K562 (cell line): Measurements from ENCODE around the gene NRCAM. TPM values are rescaled to one million over a fixed set of nuclear protein-coding genes. Genes with fewer than 3 reads are reported as not detected.

ENCODE experiments used
- ATAC-seq: fragments of 200-7000 bp; cut with Tn5 transposase; 3 replicates; pipeline ENCODE4 v1.9.1; 2020; ENCODE audit warnings: moderate library complexity
- BruUV-seq: library from RNA; stranded (reverse); fragments of 400-500 nt; replicated peaks from 2 replicates; lab custom pipeline; 2021; lab: Mats Ljungman, UMichigan
- CTCF ChIA-PET: fragments of 300-600 bp; formaldehyde crosslinking; extraction: SDS; loops from one replicate; lab custom pipeline; 2021; ENCODE audit warnings: low intra/inter-chr PET ratio; lab: Yijun Ruan, JAX
- POLR2A ChIA-PET: fragments of 300-600, 350-650 bp; sonication (Branson Sonifier 250); formaldehyde crosslinking; extraction: SDS; loops from one replicate; lab custom pipeline; 2021; ENCODE audit warnings: antibody characterized with exemption, inconsistent platforms; lab: Yijun Ruan, JAX
- DNase-seq, 4 experiments: peaks; one replicate each; pipeline versions ENCODE4 v3.0.0 to v3.0.0-alpha.2; 2011 to 2018; ENCODE audit warnings: low spot score in 3 of 4, mixed read lengths in 3 of 4; ENCODE audit errors: extremely low read depth in 1 of 4
- FAIRE-seq: peaks from 2 replicates; lab custom pipeline; 2011; peaks lifted over from hg19 to GRCh38; lab: Jason Lieb, UNC
- H2AFZ ChIP-seq: 2 replicates; pipeline ENCODE4 v1.6.0; 2011; ENCODE audit warnings: low read depth, low read length, control low read depth, inconsistent platforms
- H3K27ac ChIP-seq: fragments of 200-600 bp; 3 replicates; pipeline ENCODE4 v1.8.0; 2011; ENCODE audit warnings: low read depth, mild to moderate bottlenecking, control low read depth, inconsistent platforms, low read length, moderate library complexity, mixed read lengths; ENCODE audit errors: extremely low read depth
- H3K27me3 ChIP-seq, 2 experiments: fragments of 300-600 bp in 1 of 2; 2 replicates in 1 of 2; 3 replicates in 1 of 2; pipeline versions ENCODE4 v1.6.0 to v1.8.0; 2011; ENCODE audit warnings: inconsistent platforms in 2 of 2, low read length in 2 of 2, mild to moderate bottlenecking in 1 of 2, mixed read lengths in 1 of 2, moderate library complexity in 1 of 2; ENCODE audit not compliant: control insufficient read depth in 2 of 2, insufficient read depth in 2 of 2
- H3K36me3 ChIP-seq: fragments of 300-600 bp; 3 replicates; pipeline ENCODE4 v1.8.0; 2011; ENCODE audit warnings: mild to moderate bottlenecking, low read length, inconsistent platforms; ENCODE audit not compliant: control insufficient read depth, insufficient read depth
- H3K4me1 ChIP-seq, 2 experiments: fragments of 200-600 bp in 1 of 2; replicated peaks in 1 of 2; 2 replicates in 1 of 2; 3 replicates in 1 of 2; pipeline versions ENCODE4 v1.5.1 to v1.8.0; 2011; ENCODE audit warnings: inconsistent platforms in 2 of 2, low read length in 2 of 2, mild to moderate bottlenecking in 1 of 2, mixed read lengths in 1 of 2, moderate library complexity in 1 of 2; ENCODE audit not compliant: control insufficient read depth in 2 of 2, insufficient read depth in 2 of 2
- H3K4me2 ChIP-seq: 2 replicates; pipeline ENCODE4 v1.6.1; 2011; ENCODE audit warnings: low read length, control low read depth, inconsistent platforms, mixed read lengths; ENCODE audit not compliant: insufficient read depth
- H3K4me3 ChIP-seq: fragments of 200-600 bp; sonication (generic), shearing (Covaris generic); 2 replicates; pipeline ENCODE4 v1.5.1; 2016; ENCODE audit warnings: control low read depth, inconsistent platforms
- H3K79me2 ChIP-seq: fragments of 200-600 bp; 3 replicates; pipeline ENCODE4 v1.8.0; 2011; ENCODE audit warnings: low read length, inconsistent platforms; ENCODE audit not compliant: control insufficient read depth, insufficient read depth
- H3K9ac ChIP-seq, 2 experiments: 2 replicates each; pipeline versions ENCODE4 v1.6.0 to v1.6.1; 2011; ENCODE audit warnings: low read depth in 2 of 2, low read length in 2 of 2, control low read depth in 1 of 2, inconsistent platforms in 1 of 2, mild to moderate bottlenecking in 1 of 2, mixed read lengths in 1 of 2; ENCODE audit not compliant: insufficient read depth in 1 of 2
- H3K9me1 ChIP-seq: one replicate; pipeline ENCODE4 v1.6.0; 2011; ENCODE audit warnings: inconsistent platforms, mild to moderate bottlenecking, low read length, moderate library complexity; ENCODE audit not compliant: control insufficient read depth, insufficient read depth
- H3K9me3 ChIP-seq: replicated peaks from 2 replicates; pipeline ENCODE4 v1.5.1; 2011; ENCODE audit warnings: low read depth, low read length, inconsistent platforms; ENCODE audit not compliant: control insufficient read depth, insufficient read depth
- H4K20me1 ChIP-seq: replicated peaks from 2 replicates; pipeline ENCODE4 v1.6.1; 2011; ENCODE audit warnings: low read length, inconsistent platforms, mixed read lengths; ENCODE audit not compliant: control insufficient read depth, insufficient read depth
- ATF3 ChIP-seq, 2 experiments: fragments of 450-650 bp in 1 of 2; sonication (generic) in 1 of 2; formaldehyde crosslinking in 1 of 2; IDR thresholded peaks in 1 of 2; conservative IDR thresholded peaks in 1 of 2; 2 replicates each; pipeline versions ENCODE4 v1.6.1 to v1.8.1; 2016 to 2023; ENCODE audit warnings: mild to moderate bottlenecking in 2 of 2, moderate library complexity in 2 of 2, inconsistent platforms in 1 of 2, missing genetic modification reagents in 1 of 2
- EGR1 ChIP-seq: fragments of 450-650 bp; conservative IDR thresholded peaks from 2 replicates; pipeline ENCODE4 v1.6.1; 2017; ENCODE audit warnings: mild to moderate bottlenecking
- EP300 ChIP-seq: IDR thresholded peaks from 2 replicates; pipeline ENCODE4 v1.6.1; 2012; ENCODE audit warnings: low read length, improper control_type of control experiment
- ETS1 ChIP-seq: conservative IDR thresholded peaks from 2 replicates; pipeline ENCODE4 v1.6.1; 2011; ENCODE audit warnings: low read depth, mild to moderate bottlenecking, low read length; ENCODE audit not compliant: control insufficient read depth
- FOXK1 ChIP-seq: sonication (generic); formaldehyde crosslinking; IDR thresholded peaks from 2 replicates; pipeline ENCODE4 v1.8.0; 2022; ENCODE audit warnings: missing genetic modification reagents, mild to moderate bottlenecking, borderline replicate concordance
- JUND ChIP-seq, 2 experiments: IDR thresholded peaks; 2 replicates in 1 of 2; 3 replicates in 1 of 2; pipeline ENCODE4 v1.6.1; 2011; ENCODE audit warnings: borderline replicate concordance in 2 of 2, low read depth in 2 of 2, low read length in 2 of 2, improper control_type of control experiment in 1 of 2, missing biosample characterization in 1 of 2, missing genetic modification characterization in 1 of 2, missing genetic modification reagents in 1 of 2
- WGBS: fragments of 100-300 bp; shearing (Covaris generic); methylation state at CpG from one replicate; pipeline ENCODE4 v1.1.6; 2016; ENCODE audit warnings: low coverage, mixed read lengths; ENCODE audit not compliant: insufficient coverage; ENCODE audit errors: missing lambda C conversion rate; 5-methylcytosine and 5-hydroxymethylcytosine counted together
- in situ Hi-C: fragments of 300-500 bp; cut with MboI; formaldehyde crosslinking; loops from 4 replicates; pipeline ENCODE4 v1.15.0; 2018; ENCODE audit warnings: inconsistent platforms, mixed read lengths
- intact Hi-C: fragments of 100-400 bp; cut with micrococcal nuclease; formaldehyde crosslinking; loops from 2 replicates; pipeline ENCODE4 v1.14.2; 2022
- polyA plus RNA-seq, 8 experiments: library from polyadenylated mRNA; depleted of rRNA in 4 of 8; stranded (reverse) in 5 of 8; unstranded in 3 of 8; fragments of >200 nt; fragmentation: Nextera tagmentation in 2 of 8; fragmentation: Illumina TruSeq in 1 of 8; extraction: Ambion mirVana in 2 of 8; extraction: Trizol in 1 of 8; gene quantifications; 2 replicates each; pipeline versions ENCODE4 v1.2.1 to v1.2.3, GENCODE V29; 2011 to 2014; ENCODE audit warnings: inconsistent platforms in 1 of 8, missing spikeins in 1 of 8
- total RNA-seq, 7 experiments: library from RNA; depleted of rRNA in 6 of 7; stranded (reverse); fragments of >200 nt in 6 of 7; fragmentation: Illumina TruSeq in 2 of 7; extraction: Trizol in 2 of 7; gene quantifications; 2 replicates each; pipeline versions ENCODE4 v1.2.1 to v1.2.3, GENCODE V29; 2011 to 2021; ENCODE audit warnings: low replicate concordance in 1 of 7

The NRCAM gene
- total and polyA plus RNA-seq, 9 of the 15 experiments (the other 6 are each of a cell fraction or from before 2014, with no cell fraction given), result 0.03 to 0.54 (median 0.12) TPM; not detected in 1

- Histone ChIP-seq H3K4me1 (0 out of 5 replicates have a peak, but pooled peaks cover 0 to 3% of the 10 kb centered on the region in 2 experiments), H2AFZ (no peak overlapping the region), H3K9me3 (no peaks in the 10 kb centered on the region), H4K20me1 (no peaks in the 10 kb centered on the region), H3K4me3 (no peak overlapping the region), H3K27me3 (peaks cover 13 to 24% of the 10 kb centered on the region in 2 experiments), H3K79me2 (no peaks in the 10 kb centered on the region), H3K27ac (no peak overlapping the region), H3K4me2 (no peak overlapping the region), H3K36me3 (no peaks in the 10 kb centered on the region), H3K9me1 (no peaks in the 10 kb centered on the region), H3K9ac (no peak overlapping the region)
- peak; percentile 24; the same call in 1 of the 3 replicates for ATAC-seq
- no peak for DNase-seq
- intact Hi-C loops, result no loop called here
- FAIRE-seq, result no peak
- in situ Hi-C loops, result no loop called here
- TF ChIP-seq EGR1, result peak; percentile 38
- no peak for TF ChIP-seq FOXK1
- TF ChIP-seq EP300, result no peak
- WGBS, result 0% methylated on average over 2 of the region's 2 CpGs
- CTCF ChIA-PET, result interaction anchor here (0.5 kb wide), 1 partner anchor 1586 kb away, joined by 5 read pairs; no protein-coding TSS in a partner anchor
- BruUV-seq, result no TSS peak
- POLR2A ChIA-PET, result no interaction called here
Measured at GRCh38 chr7:108463613-108464012, 7.4 kb upstream of the NRCAM start.

- Histone ChIP-seq H3K79me2 (no peaks in the 10 kb centered on the region), H3K36me3 (no peaks in the 10 kb centered on the region), H3K9ac (no peak overlapping the region), H3K9me3 (no peaks in the 10 kb centered on the region), H3K9me1 (no peaks in the 10 kb centered on the region), H3K27ac (no peak overlapping the region), H3K27me3 (peaks cover 28 to 29% of the 10 kb centered on the region in 2 experiments), H2AFZ (no peak overlapping the region), H4K20me1 (no peaks in the 10 kb centered on the region), H3K4me3 (no peak overlapping the region), H3K4me2 (no peak overlapping the region), H3K4me1 (no peaks in the 10 kb centered on the region)
- no TSS peak for BruUV-seq
- FAIRE-seq (no peak), DNase-seq (no peak), ATAC-seq (no peak)
- CTCF ChIA-PET, result no interaction called here
- 0% methylated on average over 3 of the region's 3 CpGs for WGBS
- intact Hi-C loops, result loop anchor here (2.0 kb wide), 1 partner anchor 35 kb away; no protein-coding TSS in a partner anchor
- POLR2A ChIA-PET, result interaction anchor here (0.6 kb wide), 1 partner anchor 13 kb away, joined by 3 read pairs; no protein-coding TSS in a partner anchor
- TF ChIP-seq JUND (IDR thresholded peaks at IDR 0.05; ENCODE audit: borderline replicate concordance, low read depth, low read length) (peak; percentile 35; the same call in 1 of the 2 replicates), JUND (tag; IDR thresholded peaks at IDR 0.05; ENCODE audit: borderline replicate concordance, low read depth, low read length) (peak; percentile 63; the same call in 2 of the 3 replicates), ETS1 (no peak), ATF3 (IDR thresholded peaks at IDR 0.05) (peak; percentile 81), ATF3 (CRISPR knock-in tag; conservative IDR thresholded peaks at IDR 0.05) (no peak)
- in situ Hi-C loops, result no loop called here
Measured at GRCh38 chr7:108461840-108462239, 5.6 kb upstream of the NRCAM start.
